Measurements from ENCODE around the gene XRCC6.

Gene XRCC6

DNA sequence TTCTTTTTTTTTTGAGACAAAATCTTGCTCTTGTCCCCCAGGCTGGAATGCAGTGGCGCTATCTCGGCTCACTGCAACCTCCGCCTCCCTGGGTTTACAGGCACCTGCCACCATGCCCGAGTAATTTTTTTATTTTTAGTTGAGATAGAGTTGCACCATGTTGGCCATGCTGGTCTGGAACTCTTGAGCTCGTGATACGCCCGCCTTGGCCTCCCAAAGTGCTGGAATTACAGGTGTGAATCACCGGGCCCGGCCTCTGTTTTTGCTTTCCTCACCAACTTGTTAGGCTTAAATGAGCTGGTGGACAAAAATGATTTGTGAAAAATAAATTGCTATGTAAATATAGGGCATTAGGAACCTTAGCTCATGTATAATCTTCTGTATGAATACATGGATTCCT, 81.7 kb downstream of the XRCC6 start:
- TF ChIP-seq, protein P1, sequence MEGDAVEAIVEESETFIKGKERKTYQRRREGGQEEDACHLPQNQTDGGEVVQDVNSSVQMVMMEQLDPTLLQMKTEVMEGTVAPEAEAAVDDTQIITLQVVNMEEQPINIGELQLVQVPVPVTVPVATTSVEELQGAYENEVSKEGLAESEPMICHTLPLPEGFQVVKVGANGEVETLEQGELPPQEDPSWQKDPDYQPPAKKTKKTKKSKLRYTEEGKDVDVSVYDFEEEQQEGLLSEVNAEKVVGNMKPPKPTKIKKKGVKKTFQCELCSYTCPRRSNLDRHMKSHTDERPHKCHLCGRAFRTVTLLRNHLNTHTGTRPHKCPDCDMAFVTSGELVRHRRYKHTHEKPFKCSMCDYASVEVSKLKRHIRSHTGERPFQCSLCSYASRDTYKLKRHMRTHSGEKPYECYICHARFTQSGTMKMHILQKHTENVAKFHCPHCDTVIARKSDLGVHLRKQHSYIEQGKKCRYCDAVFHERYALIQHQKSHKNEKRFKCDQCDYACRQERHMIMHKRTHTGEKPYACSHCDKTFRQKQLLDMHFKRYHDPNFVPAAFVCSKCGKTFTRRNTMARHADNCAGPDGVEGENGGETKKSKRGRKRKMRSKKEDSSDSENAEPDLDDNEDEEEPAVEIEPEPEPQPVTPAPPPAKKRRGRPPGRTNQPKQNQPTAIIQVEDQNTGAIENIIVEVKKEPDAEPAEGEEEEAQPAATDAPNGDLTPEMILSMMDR (IDR thresholded peaks at IDR 0.05), result no peak

DNA sequence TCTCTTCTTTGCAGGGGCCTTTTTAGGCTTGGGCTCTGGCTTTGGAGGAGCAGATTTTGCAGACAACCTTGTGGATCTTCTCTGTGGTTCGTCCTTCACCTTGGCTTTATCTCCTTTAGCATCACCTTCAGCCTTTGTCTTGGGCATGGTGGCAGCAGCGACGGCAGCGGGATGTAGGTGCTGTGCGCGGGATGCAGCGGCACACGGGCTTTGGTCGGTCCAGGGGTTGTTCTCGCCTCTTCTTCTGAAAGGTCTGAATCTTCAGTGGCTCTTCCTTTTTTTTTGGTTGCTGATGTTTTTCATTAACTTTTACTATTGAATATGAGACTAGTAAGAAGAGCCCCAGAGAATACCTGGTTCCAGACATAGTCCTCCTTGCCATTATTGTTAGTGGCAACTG, 88.2 kb downstream of the XRCC6 start:
- TF ChIP-seq, protein P1 (IDR thresholded peaks at IDR 0.05), result no peak

DNA sequence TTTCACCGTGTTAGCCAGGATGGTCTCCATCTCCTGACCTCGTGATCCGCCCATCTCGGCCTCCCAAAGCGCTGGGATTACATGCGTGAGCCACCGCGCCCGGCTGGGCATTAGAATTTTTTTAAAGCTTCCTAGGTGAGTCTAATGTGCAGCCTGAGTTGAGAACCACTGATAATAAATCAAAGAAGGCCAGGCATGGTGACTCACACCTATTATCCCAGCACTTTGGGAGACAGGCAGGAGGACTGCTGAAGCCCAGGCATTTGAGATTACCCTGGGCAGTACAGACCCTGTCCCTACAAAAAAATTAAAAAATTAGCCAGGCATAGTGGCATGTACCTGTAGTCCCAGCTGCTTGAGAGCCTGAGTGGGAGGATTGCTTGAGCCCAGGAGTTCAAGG, 91.9 kb downstream of the XRCC6 start:
- TF ChIP-seq, protein P1 (IDR thresholded peaks at IDR 0.05), result no peak

Data from LNCAP (cell line).